Esophagus squamous epithelium (tissue), 5 donors: ENCODE data around the gene BAHD1. TPM values are rescaled to one million over a fixed set of nuclear protein-coding genes. Genes with fewer than 3 reads are reported as not detected.

Source experiments
- DNase-seq: peaks from one replicate; lab custom pipeline; 2025; lab: John Stamatoyannopoulos, UW
- H3K27ac ChIP-seq, 4 donors: fragments of 200-600 bp; sonication (generic); one replicate each; pipeline ENCODE4 v1.5.1; 2016 to 2019; ENCODE audit warnings: mild to moderate bottlenecking in 1 of 4
- H3K27me3 ChIP-seq, 4 donors: fragments of 200-600 bp; sonication (generic); 1 replicate in 3 of 4; 2 replicates in 1 of 4; pipeline versions ENCODE4 v1.5.1 to v1.6.0; 2017 to 2021; ENCODE audit warnings: antibody characterized with exemption in 1 of 4
- H3K36me3 ChIP-seq, 3 donors: fragments of 200-600 bp; sonication (generic); one replicate each; pipeline ENCODE4 v1.5.1; 2016 to 2019
- H3K4me1 ChIP-seq, 3 donors: fragments of 200-600 bp; sonication (generic); one replicate each; pipeline ENCODE4 v1.5.1; 2017 to 2019
- H3K4me3 ChIP-seq, 4 donors: fragments of 200-600 bp; sonication (generic); 1 replicate in 3 of 4; 2 replicates in 1 of 4; pipeline ENCODE4 v1.5.1; 2016 to 2019; ENCODE audit warnings: mild to moderate bottlenecking in 2 of 4, moderate library complexity in 1 of 4
- H3K9me3 ChIP-seq, 3 donors: fragments of 200-600 bp; sonication (generic); one replicate each; pipeline ENCODE4 v1.5.1; 2016 to 2019
- CTCF ChIP-seq, 6 experiments: fragments of 450-650 bp in 4 of 6; fragments of 200-600 bp in 2 of 6; sonication (generic) in 2 of 6; IDR thresholded peaks; one replicate each; pipeline ENCODE4 v1.5.1; 2016 to 2019; ENCODE audit warnings: antibody characterized with exemption in 6 of 6, mild to moderate bottlenecking in 4 of 6, moderate library complexity in 4 of 6
- POLR2A ChIP-seq, 4 donors: fragments of 450-650 bp; IDR thresholded peaks; one replicate each; pipeline ENCODE4 v1.6.1; 2017; ENCODE audit warnings: antibody characterized with exemption in 4 of 4, mild to moderate bottlenecking in 4 of 4, moderate library complexity in 3 of 4
- WGBS, 2 donors: methylation state at CpG; one replicate each; pipeline ENCODE4 v1.1.5; 2018; 5-methylcytosine and 5-hydroxymethylcytosine counted together
- intact Hi-C: fragments of 100-400 bp; cut with DNase I; formaldehyde crosslinking; loops from one replicate; pipeline ENCODE4 v1.15.0; 2022
- total RNA-seq, 4 donors: library from RNA; depleted of rRNA; stranded (reverse); fragments of >200 nt; gene quantifications; one replicate each; pipeline ENCODE4 v1.1.0, GENCODE V29; 2016
- donor health status: DM: yes; HTN: yes; CAD: no.

BAHD1 gene
- total RNA-seq, 4 donors from 2014 or later = 6.0 to 13.1 (median 9.8) TPM

- H3K4me1 ChIP-seq = no peaks in the 10 kb centered on the region
- WGBS, 2 donors = 82 to 89% methylated on average over 18 to 28 of the region's 36 CpGs
Observed at GRCh38 chr15:40486066-40486770, 45.5 kb downstream of the BAHD1 start.

GRCh38 chr15:40487816-40488682 lies 47.3 kb downstream of the BAHD1 start:
- 90% methylated on average over 27 to 31 of the region's 35 CpGs for WGBS, 2 donors
- intact Hi-C loops = no loop called here

More at GRCh38 chr15:40486066-40486770, 45.5 kb downstream of the BAHD1 start:
- H3K27me3 ChIP-seq = no peaks in the 10 kb centered on the region
- H3K27ac ChIP-seq = no peak overlapping the region
- TF ChIP-seq POLR2A (IDR thresholded peaks at IDR 0.05) (no peak), CTCF (IDR thresholded peaks at IDR 0.05) (no peak)
- H3K4me3 ChIP-seq = no peak overlapping the region
- no peak for DNase-seq
- intact Hi-C loops = no loop called here
- H3K36me3 ChIP-seq = no peaks in the 10 kb centered on the region
- H3K9me3 ChIP-seq = no peaks in the 10 kb centered on the region

GRCh38 chr15:40489274-40490175 lies 48.8 kb downstream of the BAHD1 start:
- intact Hi-C loops = no loop called here
- 86 to 89% methylated on average over 26 to 44 of the region's 47 CpGs for WGBS, 2 donors
- TF ChIP-seq CTCF (IDR thresholded peaks at IDR 0.05) = no peak
- no peak for TF ChIP-seq POLR2A (IDR thresholded peaks at IDR 0.05)
- no peak overlapping the region for H3K4me3 ChIP-seq
- H3K27me3 ChIP-seq = no peaks in the 10 kb centered on the region
- no peaks in the 10 kb centered on the region for H3K36me3 ChIP-seq
- no peak overlapping the region for H3K27ac ChIP-seq
- H3K9me3 ChIP-seq = no peaks in the 10 kb centered on the region
- DNase-seq = no peak
- H3K4me1 ChIP-seq = no peaks in the 10 kb centered on the region

More at GRCh38 chr15:40487816-40488682, 47.3 kb downstream of the BAHD1 start:
- DNase-seq = no peak
- Histone ChIP-seq H3K4me1 (no peaks in the 10 kb centered on the region), H3K4me3 (no peak overlapping the region), H3K9me3 (no peaks in the 10 kb centered on the region), H3K27me3 (no peaks in the 10 kb centered on the region), H3K27ac (no peak overlapping the region), H3K36me3 (no peaks in the 10 kb centered on the region)
- TF ChIP-seq CTCF (IDR thresholded peaks at IDR 0.05) = no peak
- TF ChIP-seq POLR2A (IDR thresholded peaks at IDR 0.05) = no peak

- intact Hi-C loops = no loop called here
- Histone ChIP-seq H3K4me1 (no peaks in the 10 kb centered on the region), H3K9me3 (no peaks in the 10 kb centered on the region), H3K36me3 (no peaks in the 10 kb centered on the region), H3K27me3 (peaks cover 0 to 3% (median 0%) of the 10 kb centered on the region in 4 donors), H3K27ac (no peak overlapping the region), H3K4me3 (no peak overlapping the region)
- TF ChIP-seq POLR2A (IDR thresholded peaks at IDR 0.05) = no peak
- WGBS, 2 donors = 62 to 68% methylated on average over 8 of the region's 8 CpGs
- no peak for DNase-seq
Observed at GRCh38 chr15:40493089-40493840, 52.5 kb downstream of the BAHD1 start.

- Histone ChIP-seq H3K4me1 (no peaks in the 10 kb centered on the region), H3K9me3 (no peaks in the 10 kb centered on the region), H3K27ac (no peak overlapping the region), H3K4me3 (no peak overlapping the region), H3K27me3 (peaks cover 0 to 19% (median 0%) of the 10 kb centered on the region in 4 donors), H3K36me3 (no peaks in the 10 kb centered on the region)
- DNase-seq = no peak
- intact Hi-C loops = no loop called here
- TF ChIP-seq POLR2A (IDR thresholded peaks at IDR 0.05) = no peak
- no peak for TF ChIP-seq CTCF (IDR thresholded peaks at IDR 0.05)
- WGBS, 2 donors = 87 to 98% methylated on average over 2 of the region's 2 CpGs
Observed at GRCh38 chr15:40495516-40495915, 54.8 kb downstream of the BAHD1 start.
